Cardiac muscle cell (in vitro differentiated cells and primary cell): ENCODE results near the gene KIF25. TPM values are rescaled to one million over a fixed set of nuclear protein-coding genes. Genes with fewer than 3 reads are reported as not detected.

Source experiments
- DNase-seq, 2 donors: peaks; one replicate each; pipeline versions ENCODE4 v3.0.0 to v3.0.0-alpha.2; 2010 to 2017; ENCODE audit warnings: low read depth in 1 of 2, low spot score in 1 of 2
- H3K27ac ChIP-seq: fragments of 200-600 bp; sonication (generic); 2 replicates; pipeline ENCODE4 v1.5.1; 2016
- H3K27me3 ChIP-seq: fragments of 200-600 bp; sonication (generic); 2 replicates; pipeline ENCODE4 v1.6.0; 2016; ENCODE audit warnings: control low read depth
- H3K36me3 ChIP-seq: fragments of 200-600 bp; sonication (generic); 2 replicates; pipeline ENCODE4 v1.5.1; 2016; ENCODE audit warnings: control low read depth
- H3K4me1 ChIP-seq: fragments of 200-600 bp; sonication (generic); 2 replicates; pipeline ENCODE4 v1.8.1; 2017; ENCODE audit warnings: low read depth, mild to moderate bottlenecking, mixed run types
- H3K4me3 ChIP-seq: fragments of 200-600 bp; sonication (generic); 2 replicates; pipeline ENCODE4 v1.5.1; 2016; ENCODE audit warnings: mild to moderate bottlenecking
- H3K9me3 ChIP-seq: fragments of 200-600 bp; sonication (generic); 2 replicates; pipeline ENCODE4 v1.5.1; 2017; ENCODE audit warnings: low read depth, mild to moderate bottlenecking, control low read depth
- CTCF ChIP-seq: IDR thresholded peaks from 2 replicates; pipeline ENCODE4 v1.5.1; 2012; ENCODE audit warnings: low read depth, mild to moderate bottlenecking, low read length
- polyA plus RNA-seq: library from polyadenylated mRNA; unstranded; fragments of >200 nt; fragmentation: Nextera tagmentation; extraction: Ambion mirVana; gene quantifications from 2 replicates; pipeline ENCODE4 v1.2.1, GENCODE V29; 2016
- total RNA-seq: library from RNA; depleted of rRNA; stranded (reverse); fragments of >200 nt; gene quantifications from 2 replicates; pipeline ENCODE4 v1.2.3, GENCODE V29; 2016

KIF25 gene
- total and polyA plus RNA-seq, 2 experiments from 2014 or later: 0.40 to 1.6 TPM

- Histone ChIP-seq H3K27ac (no peak overlapping the region), H3K4me1 (no peaks in the 10 kb centered on the region), H3K36me3 (no peaks in the 10 kb centered on the region), H3K4me3 (no peak overlapping the region), H3K27me3 (no peaks in the 10 kb centered on the region), H3K9me3 (no peaks in the 10 kb centered on the region)
- TF ChIP-seq CTCF: no peak
- DNase-seq: peak in 1 of 2 donors; percentile 65
These were observed 19.5 kb downstream of the KIF25 start for GRCh38 chr6:168016721-168017525.

GRCh38 chr6:168017629-168018028, 20.2 kb downstream of the KIF25 start:
- no peak for TF ChIP-seq CTCF
- no peak for DNase-seq

GRCh38 chr6:168018664-168019063, 21.2 kb downstream of the KIF25 start:
- TF ChIP-seq CTCF: no peak
- Histone ChIP-seq H3K27ac (no peak overlapping the region), H3K36me3 (no peaks in the 10 kb centered on the region), H3K4me1 (no peaks in the 10 kb centered on the region), H3K4me3 (no peak overlapping the region), H3K9me3 (no peaks in the 10 kb centered on the region), H3K27me3 (no peaks in the 10 kb centered on the region)
- no peak for DNase-seq

More at GRCh38 chr6:168017629-168018028, 20.2 kb downstream of the KIF25 start:
- Histone ChIP-seq H3K36me3 (no peaks in the 10 kb centered on the region), H3K4me1 (no peaks in the 10 kb centered on the region), H3K27me3 (no peaks in the 10 kb centered on the region), H3K4me3 (no peak overlapping the region), H3K27ac (no peak overlapping the region), H3K9me3 (no peaks in the 10 kb centered on the region)

- DNase-seq: no peak
- H3K27me3 ChIP-seq: no peaks in the 10 kb centered on the region
- no peaks in the 10 kb centered on the region for H3K9me3 ChIP-seq
- no peak for TF ChIP-seq CTCF
- no peak overlapping the region for H3K27ac ChIP-seq
- no peaks in the 10 kb centered on the region for H3K4me1 ChIP-seq
- no peaks in the 10 kb centered on the region for H3K36me3 ChIP-seq
- H3K4me3 ChIP-seq: no peak overlapping the region
These were observed 22.8 kb downstream of the KIF25 start for GRCh38 chr6:168020242-168020641.

GRCh38 chr6:168021581-168021980, 24.1 kb downstream of the KIF25 start:
- DNase-seq: no peak
- no peak overlapping the region for H3K27ac ChIP-seq
- H3K36me3 ChIP-seq: no peaks in the 10 kb centered on the region
- no peak overlapping the region for H3K4me3 ChIP-seq
- H3K4me1 ChIP-seq: no peaks in the 10 kb centered on the region
- H3K27me3 ChIP-seq: no peaks in the 10 kb centered on the region
- no peak for TF ChIP-seq CTCF
- no peaks in the 10 kb centered on the region for H3K9me3 ChIP-seq
